Esophagus (tissue), 2 donors: ENCODE results near the gene CCDC28B. TPM values are rescaled to one million over a fixed set of nuclear protein-coding genes. Genes with fewer than 3 reads are reported as not detected.
A peak's percentile ranks its signal among the peaks of the same experiment; 100 is the strongest.

Experiments used
- H3K27ac ChIP-seq, 2 donors: one replicate each; pipeline ENCODE4 v1.5.1; 2013; ENCODE audit warnings: low read depth in 2 of 2, mild to moderate bottlenecking in 2 of 2, inconsistent platforms in 1 of 2, low read length in 1 of 2, moderate library complexity in 1 of 2
- H3K27me3 ChIP-seq, 2 donors: one replicate each; pipeline ENCODE4 v1.6.1; 2013; ENCODE audit warnings: low read length in 2 of 2, control low read depth in 1 of 2, mild to moderate bottlenecking in 1 of 2; ENCODE audit not compliant: insufficient read depth in 2 of 2, control insufficient read depth in 1 of 2
- H3K36me3 ChIP-seq, 2 donors: one replicate each; pipeline ENCODE4 v1.6.1; 2013; ENCODE audit warnings: low read length in 1 of 2; ENCODE audit not compliant: control insufficient read depth in 2 of 2, insufficient read depth in 2 of 2
- H3K4me1 ChIP-seq, 2 donors: one replicate each; pipeline ENCODE4 v1.6.1; 2013; ENCODE audit warnings: low read length in 1 of 2; ENCODE audit not compliant: control insufficient read depth in 2 of 2, insufficient read depth in 2 of 2
- H3K4me3 ChIP-seq, 2 donors: one replicate each; pipeline ENCODE4 v1.5.1; 2013; ENCODE audit warnings: low read length in 2 of 2, mild to moderate bottlenecking in 2 of 2, low read depth in 1 of 2, moderate library complexity in 1 of 2
- H3K9me3 ChIP-seq, 2 donors: one replicate each; pipeline ENCODE4 v1.6.1; 2013; ENCODE audit warnings: mild to moderate bottlenecking in 2 of 2, low read depth in 1 of 2, low read length in 1 of 2, moderate library complexity in 1 of 2; ENCODE audit not compliant: control insufficient read depth in 2 of 2, insufficient read depth in 1 of 2
- WGBS, 2 donors: extraction: QIAGEN DNeasy Blood & Tissue Kit; methylation state at CpG; one replicate each; pipeline ENCODE4 v1.1.7; 2013; 5-methylcytosine and 5-hydroxymethylcytosine counted together
- polyA plus RNA-seq, 2 donors: library from polyadenylated mRNA; stranded (reverse); fragments of 200-250 nt; gene quantifications; one replicate each; pipeline ENCODE4 v1.2.3, GENCODE V29; 2013
- donor health status: healthy with polysubstance abuse.
- donor health status: Bipolar disorder and iron deficiency.

Gene CCDC28B
- polyA plus RNA-seq, 2 donors, result 2.7 to 2.9 TPM

DNA sequence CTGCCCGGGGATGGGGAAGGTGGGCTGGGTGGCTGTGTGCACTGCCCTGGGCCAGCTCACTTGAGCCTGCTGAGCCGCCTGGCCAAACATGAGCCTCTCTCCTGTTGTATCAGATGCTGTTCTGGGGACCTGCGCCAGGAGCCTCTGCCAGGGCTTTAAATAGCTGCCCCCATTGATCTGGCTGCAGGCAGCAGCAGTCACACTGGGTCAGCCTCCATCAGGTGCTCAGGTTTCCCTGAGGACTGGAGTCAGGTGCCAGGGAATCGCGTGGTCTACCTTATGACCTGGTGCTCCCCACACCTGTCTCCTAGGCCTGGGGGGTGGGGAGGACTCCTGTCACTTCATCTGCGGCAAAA is 700 bp upstream of the CCDC28B start:
- H3K36me3 ChIP-seq, result peaks cover 8 to 23% of the 10 kb centered on the region in 2 donors
- H3K4me3 ChIP-seq, result peak overlapping the region in 1 of 2 donors; percentile 58
- no peaks in the 10 kb centered on the region for H3K27me3 ChIP-seq
- 27 to 33% methylated on average over 6 of the region's 6 CpGs for WGBS, 2 donors
- no peaks in the 10 kb centered on the region for H3K9me3 ChIP-seq
- peaks cover 10 to 11% of the 10 kb centered on the region in 2 donors for H3K4me1 ChIP-seq
- peak overlapping the region in 1 of 2 donors; percentile 68 for H3K27ac ChIP-seq

DNA sequence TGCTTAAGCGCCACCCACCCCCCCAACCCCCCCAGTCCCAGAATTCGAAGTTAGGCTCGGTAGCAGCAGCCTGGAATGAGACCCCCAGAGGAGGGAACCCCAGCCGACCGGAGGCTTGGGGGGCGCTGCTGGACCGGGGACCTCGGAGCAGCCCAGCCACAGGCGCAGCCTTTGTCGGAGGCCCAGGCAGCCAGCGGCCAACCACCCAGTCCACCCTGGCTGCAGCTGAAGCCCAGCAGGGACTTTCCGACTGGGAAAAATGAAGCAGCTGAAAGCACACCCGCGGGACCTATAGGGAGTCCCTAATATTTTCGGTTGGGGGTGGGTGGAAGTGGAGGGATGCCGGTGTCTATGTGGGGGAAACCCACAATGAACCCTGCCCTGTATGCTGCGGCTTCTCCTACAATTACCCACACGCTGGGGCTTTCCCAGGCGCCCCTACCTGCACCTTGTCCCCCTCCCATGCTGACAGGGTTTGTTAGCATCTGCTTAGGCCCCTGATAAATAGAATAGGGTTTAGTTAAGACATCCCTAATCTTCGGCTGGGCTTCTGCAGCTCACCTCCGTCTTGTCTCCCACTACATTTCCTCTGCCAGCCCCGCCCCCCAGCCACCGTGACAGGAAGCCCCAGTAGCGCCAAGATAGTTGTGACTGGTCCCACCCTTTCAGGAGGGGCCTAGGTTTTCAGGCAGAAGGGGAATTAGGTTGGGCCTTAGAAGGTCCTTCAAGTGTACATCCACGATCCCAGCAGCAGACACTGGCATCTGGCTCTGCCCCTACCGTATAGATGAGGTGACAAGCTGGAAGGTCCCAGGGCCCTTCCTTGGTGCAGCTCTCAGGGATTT is 838 bp downstream of the CCDC28B start:
- H3K27me3 ChIP-seq, result no peaks in the 10 kb centered on the region
- no peaks in the 10 kb centered on the region for H3K9me3 ChIP-seq
- WGBS, 2 donors, result 2% methylated on average over 25 to 26 of the region's 26 CpGs
- peaks cover 14 to 20% of the 10 kb centered on the region in 2 donors for H3K4me1 ChIP-seq
- peak overlapping the region; percentile 58 to 63 for H3K4me3 ChIP-seq
- peaks cover 0 to 10% of the 10 kb centered on the region in 2 donors for H3K36me3 ChIP-seq
- H3K27ac ChIP-seq, result peak overlapping the region; percentile 68 to 71

DNA sequence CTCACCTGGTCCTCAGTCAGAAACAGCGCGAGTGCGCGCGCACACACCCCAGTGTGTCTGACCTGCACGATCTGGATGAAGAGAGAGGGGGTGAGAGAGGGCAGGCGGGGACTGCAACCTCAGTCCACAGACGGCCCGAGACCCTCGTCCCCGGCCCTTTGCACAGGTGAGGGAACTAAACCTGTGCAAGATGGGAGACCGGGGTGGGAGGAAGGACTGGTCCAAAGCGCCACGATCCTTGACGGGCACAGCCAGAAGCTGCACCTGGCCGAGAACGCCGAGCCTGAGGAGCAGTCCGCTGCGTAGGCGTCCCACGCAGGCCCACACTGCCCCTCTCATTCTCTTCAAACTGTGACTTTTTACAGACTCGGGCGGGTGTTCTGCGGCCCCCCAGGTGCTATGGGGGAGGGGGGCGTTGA is 4.6 kb downstream of the CCDC28B start:
- 26 to 34% methylated on average over 26 of the region's 26 CpGs for WGBS, 2 donors
- no peaks in the 10 kb centered on the region for H3K9me3 ChIP-seq
- H3K27me3 ChIP-seq, result no peaks in the 10 kb centered on the region
- peaks cover 7 to 25% of the 10 kb centered on the region in 2 donors for H3K4me1 ChIP-seq
- H3K27ac ChIP-seq, result no peak overlapping the region
- peak overlapping the region; percentile 72 to 78 for H3K4me3 ChIP-seq
- no peaks in the 10 kb centered on the region for H3K36me3 ChIP-seq

GRCh38 chr1:32205401-32206370 is 5.3 kb downstream of the CCDC28B start, which contains the start of gene IQCC:
Gene IQCC, plus strand, starts transcription at chr1:32205671. Its CDS starts 11 bp downstream, at chr1:32205682.
- no peaks in the 10 kb centered on the region for H3K27me3 ChIP-seq
- H3K4me3 ChIP-seq, result peak within 1 kb of the TSS; percentile 72 to 78
- no peaks in the 10 kb centered on the region for H3K36me3 ChIP-seq
- H3K4me1 ChIP-seq, result peaks cover 7 to 25% of the 10 kb centered on the region in 2 donors
- 1 to 2% methylated on average over 73 to 77 of the region's 77 CpGs for WGBS, 2 donors
- no peaks in the 10 kb centered on the region for H3K9me3 ChIP-seq
- H3K27ac ChIP-seq, result peak within 1 kb of the TSS in 1 of 2 donors; percentile 37

DNA sequence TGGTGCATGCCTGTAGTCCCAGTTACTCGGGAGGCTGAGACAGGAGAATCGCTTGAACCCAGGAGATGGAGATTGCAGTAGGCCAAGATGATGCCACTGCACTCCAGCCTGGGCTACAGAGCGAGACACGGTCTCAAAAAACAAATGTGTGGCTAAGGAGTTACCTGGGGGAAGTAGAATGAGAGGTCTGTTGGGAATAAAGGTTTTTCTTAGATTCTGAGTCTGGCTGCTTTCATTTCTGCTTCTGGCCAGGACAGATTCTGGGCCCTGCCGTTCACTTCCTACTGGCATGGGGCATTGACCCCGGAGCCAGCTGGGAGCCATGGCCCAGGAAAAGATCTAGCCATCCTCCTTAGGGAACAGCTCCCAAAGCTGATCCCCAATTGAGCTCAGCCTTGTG is 8.1 kb downstream of the CCDC28B start:
- Histone ChIP-seq H3K9me3 (no peaks in the 10 kb centered on the region), H3K27me3 (no peaks in the 10 kb centered on the region), H3K36me3 (no peaks in the 10 kb centered on the region), H3K27ac (no peak overlapping the region), H3K4me1 (peaks cover 3 to 20% of the 10 kb centered on the region in 2 donors), H3K4me3 (no peak overlapping the region)
- 82 to 86% methylated on average over 6 of the region's 6 CpGs for WGBS, 2 donors

GRCh38 chr1:32208891-32209328 is 8.5 kb downstream of the CCDC28B start, which contains the start of gene DCDC2B:
Gene DCDC2B, plus strand, starts transcription at chr1:32209089. Its CDS starts 5 bp downstream, at chr1:32209094.
- Histone ChIP-seq H3K4me3 (no peak within 1 kb of the TSS), H3K9me3 (no peaks in the 10 kb centered on the region), H3K4me1 (peaks cover 3 to 20% of the 10 kb centered on the region in 2 donors), H3K36me3 (no peaks in the 10 kb centered on the region), H3K27me3 (no peaks in the 10 kb centered on the region), H3K27ac (no peak within 1 kb of the TSS)
- WGBS, 2 donors, result 60 to 70% methylated on average over 5 of the region's 5 CpGs

GRCh38 chr1:32215629-32216480 is 15.5 kb downstream of the CCDC28B start:
- H3K9me3 ChIP-seq, result no peaks in the 10 kb centered on the region
- no peak overlapping the region for H3K4me3 ChIP-seq
- H3K27ac ChIP-seq, result peak overlapping the region in 1 of 2 donors; percentile 28
- WGBS, 2 donors, result 72 to 75% methylated on average over 10 of the region's 10 CpGs
- H3K36me3 ChIP-seq, result peaks cover 0 to 15% of the 10 kb centered on the region in 2 donors
- peaks cover 0 to 2% of the 10 kb centered on the region in 2 donors for H3K4me1 ChIP-seq
- no peaks in the 10 kb centered on the region for H3K27me3 ChIP-seq

DNA sequence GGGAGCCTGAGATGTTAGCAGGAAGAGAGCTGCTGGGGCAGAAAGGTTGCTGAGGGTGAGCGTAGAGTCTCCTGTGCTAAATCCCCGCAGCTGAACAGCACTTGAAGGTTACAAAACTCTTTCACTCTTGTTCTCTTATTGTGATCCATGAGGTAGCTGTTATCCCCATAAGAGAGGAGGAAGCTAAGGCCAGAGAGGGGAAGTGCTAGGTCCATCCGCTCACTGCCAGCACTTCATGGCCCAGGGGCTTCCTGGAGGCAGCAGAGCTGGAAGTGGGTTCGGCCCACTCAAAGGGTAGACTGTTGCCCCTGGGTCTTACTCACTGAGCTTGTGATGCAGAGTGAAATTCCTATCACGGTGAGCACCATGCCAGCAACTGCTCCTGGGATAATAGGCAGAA is 16.2 kb downstream of the CCDC28B start:
- Histone ChIP-seq H3K36me3 (peaks cover 0 to 15% of the 10 kb centered on the region in 2 donors), H3K9me3 (no peaks in the 10 kb centered on the region), H3K4me1 (peaks cover 2 to 7% of the 10 kb centered on the region in 2 donors), H3K27me3 (no peaks in the 10 kb centered on the region), H3K4me3 (no peak overlapping the region), H3K27ac (peak overlapping the region in 1 of 2 donors; percentile 30)
- WGBS, 2 donors, result 90 to 91% methylated on average over 5 of the region's 5 CpGs
